HUES64 (cell line): ENCODE measurements around the gene A4GALT.

Experiments used
- H3K27ac ChIP-seq: 2 replicates; pipeline ENCODE4 v1.7.0; 2013; ENCODE audit warnings: low read depth, low read length, inconsistent platforms
- H3K27me3 ChIP-seq: 2 replicates; pipeline ENCODE4 v1.6.1; 2013; ENCODE audit warnings: mild to moderate bottlenecking, low read length; ENCODE audit not compliant: insufficient read depth
- H3K36me3 ChIP-seq: 2 replicates; pipeline ENCODE4 v1.6.1; 2013; ENCODE audit warnings: mild to moderate bottlenecking, low read length; ENCODE audit not compliant: insufficient read depth
- H3K4me1 ChIP-seq: 2 replicates; pipeline ENCODE4 v1.6.1; 2013; ENCODE audit warnings: mild to moderate bottlenecking, low read length, moderate library complexity; ENCODE audit not compliant: insufficient read depth
- H3K4me3 ChIP-seq: 2 replicates; pipeline ENCODE4 v1.5.1; 2013; ENCODE audit warnings: mild to moderate bottlenecking, low read length, moderate library complexity
- H3K9ac ChIP-seq: 2 replicates; pipeline ENCODE4 v1.6.1; 2013; ENCODE audit warnings: mild to moderate bottlenecking, low read depth, low read length
- H3K9me3 ChIP-seq: 2 replicates; pipeline ENCODE4 v1.6.1; 2013; ENCODE audit warnings: low read depth, low read length; ENCODE audit not compliant: insufficient read depth
- WGBS: fragments of 150-250, 120-280 bp; methylation state at CpG from one replicate; pipeline ENCODE4 v1.1.7; 2013; ENCODE audit warnings: missing lambda C conversion rate; 5-methylcytosine and 5-hydroxymethylcytosine counted together

The A4GALT gene

DNA sequence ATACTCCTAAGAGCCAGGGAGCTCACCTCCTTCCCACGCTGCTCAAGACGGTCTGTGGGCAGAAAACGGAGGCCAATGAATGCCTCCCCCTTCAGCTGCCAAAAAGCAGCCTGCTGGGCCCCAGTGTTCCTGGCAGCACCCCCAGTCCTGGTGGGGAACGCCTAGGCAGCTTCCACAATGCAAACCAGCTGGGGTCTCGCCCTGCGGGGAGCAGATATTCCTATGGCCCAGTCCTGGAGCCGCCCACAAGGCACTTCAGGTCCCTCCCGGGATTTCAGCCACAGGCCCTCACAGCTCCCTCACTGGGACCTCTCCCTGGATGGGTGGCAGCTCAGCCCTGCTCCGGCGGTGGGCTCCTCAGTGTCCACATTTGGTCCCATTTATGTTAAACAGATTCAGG, 29.2 kb downstream of the A4GALT start:
- 91% methylated on average over 10 of the region's 10 CpGs for WGBS
- Histone ChIP-seq H3K4me3 (no peak overlapping the region), H3K27ac (no peak overlapping the region), H3K9ac (no peak overlapping the region), H3K9me3 (no peaks in the 10 kb centered on the region), H3K36me3 (0 out of 2 replicates have a peak, but pooled peaks cover 3% of the 10 kb centered on the region), H3K4me1 (peaks cover 7% of the 10 kb centered on the region), H3K27me3 (no peaks in the 10 kb centered on the region)

DNA sequence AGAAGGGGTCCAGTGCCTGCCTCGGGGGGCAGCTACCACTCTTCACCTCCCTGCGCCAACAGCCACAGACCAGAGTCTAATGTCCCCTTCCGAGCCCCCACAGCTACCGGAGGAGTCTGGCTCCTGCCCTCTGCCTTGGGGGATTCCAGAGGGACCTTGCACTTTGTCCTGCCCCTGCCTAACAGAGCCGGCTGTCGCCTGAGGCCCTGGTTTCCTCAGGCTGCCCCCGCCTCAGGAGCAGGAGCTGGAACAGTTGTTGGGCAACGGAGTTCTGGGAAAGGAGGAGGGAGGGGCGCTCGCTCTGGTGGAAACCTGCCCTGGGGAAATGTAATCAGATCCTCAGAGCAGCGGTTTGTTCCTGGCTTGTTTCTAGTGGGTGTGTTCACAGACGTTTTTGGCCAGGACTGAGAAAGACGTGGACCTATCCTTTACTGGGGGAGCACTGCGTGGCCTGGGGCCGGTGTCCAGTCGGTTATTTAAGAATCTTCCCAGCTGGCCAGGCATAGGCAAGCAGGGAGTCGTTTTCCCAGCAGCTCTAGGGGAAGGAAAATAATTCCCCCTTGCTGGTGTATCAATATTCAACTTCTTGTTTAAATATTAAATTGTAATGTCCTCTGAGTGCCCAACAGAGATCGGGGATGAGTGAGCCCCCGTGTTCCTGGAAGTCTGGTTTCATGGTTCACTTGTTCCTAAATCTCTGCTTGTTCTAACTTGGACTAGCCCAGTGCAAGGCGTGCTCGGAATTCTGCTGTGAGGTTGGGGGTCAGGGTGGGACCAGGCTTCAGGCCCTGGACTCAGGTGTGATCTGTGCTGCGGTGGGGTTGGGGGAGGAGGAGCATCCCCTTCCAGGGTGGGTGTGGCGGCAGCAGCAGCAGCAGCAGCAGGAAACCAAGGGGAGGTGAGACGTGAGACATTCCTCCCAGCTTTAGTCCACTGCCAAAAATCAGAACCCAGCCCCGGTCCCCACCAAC, 32.1 kb downstream of the A4GALT start:
- no peaks in the 10 kb centered on the region for H3K36me3 ChIP-seq

DNA sequence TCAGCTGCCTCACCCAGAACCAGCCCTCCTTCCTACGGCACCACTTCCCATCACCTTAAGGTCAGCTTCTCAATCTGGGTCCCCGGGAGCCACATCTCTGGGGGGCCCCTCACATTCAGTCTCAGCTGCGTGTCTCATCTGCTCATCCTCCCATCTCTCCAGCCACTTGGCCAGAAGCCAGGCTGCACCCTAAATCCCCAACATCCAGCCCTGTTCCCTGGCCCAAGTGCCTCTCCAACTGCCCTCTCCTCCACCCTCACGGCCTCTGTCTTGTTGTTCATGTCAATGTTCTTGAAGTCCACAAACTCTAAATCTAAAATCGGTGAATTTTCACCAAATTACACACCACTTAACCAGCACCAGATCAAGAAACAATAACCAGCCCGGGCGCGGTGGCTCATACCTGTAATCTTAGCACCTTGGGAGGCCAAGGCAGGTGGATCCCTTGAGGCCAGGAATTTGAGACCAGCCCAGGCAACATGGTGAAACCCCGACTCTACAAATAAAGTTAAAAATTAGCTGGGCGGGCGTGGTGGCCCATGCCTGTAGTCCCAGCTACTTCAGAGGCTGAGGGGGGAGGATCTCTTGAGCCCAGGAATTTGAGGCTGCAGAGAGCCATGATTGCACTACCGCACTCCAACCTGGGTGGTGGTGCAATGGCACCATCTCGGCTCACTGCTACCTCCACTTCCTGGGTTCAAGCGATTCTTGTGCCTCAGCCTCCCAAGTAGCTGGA, 33.7 kb downstream of the A4GALT start:
- no peaks in the 10 kb centered on the region for H3K36me3 ChIP-seq
- H3K27ac ChIP-seq: no peak overlapping the region
- H3K9me3 ChIP-seq: no peaks in the 10 kb centered on the region
- H3K4me1 ChIP-seq: peaks cover 7% of the 10 kb centered on the region
- 90% methylated on average over 14 of the region's 14 CpGs for WGBS
- no peaks in the 10 kb centered on the region for H3K27me3 ChIP-seq
- H3K4me3 ChIP-seq: no peak overlapping the region
- H3K9ac ChIP-seq: no peak overlapping the region

More for the DNA sequence above, 32.1 kb downstream of the A4GALT start:
- WGBS: 41% methylated on average over 25 of the region's 25 CpGs
- H3K9me3 ChIP-seq: no peaks in the 10 kb centered on the region
- H3K27ac ChIP-seq: no peak overlapping the region
- H3K9ac ChIP-seq: peak overlapping the region; percentile 18; the same call in 1 of the 2 replicates
- H3K4me3 ChIP-seq: no peak overlapping the region
- H3K27me3 ChIP-seq: no peaks in the 10 kb centered on the region
- peaks cover 7% of the 10 kb centered on the region for H3K4me1 ChIP-seq

DNA sequence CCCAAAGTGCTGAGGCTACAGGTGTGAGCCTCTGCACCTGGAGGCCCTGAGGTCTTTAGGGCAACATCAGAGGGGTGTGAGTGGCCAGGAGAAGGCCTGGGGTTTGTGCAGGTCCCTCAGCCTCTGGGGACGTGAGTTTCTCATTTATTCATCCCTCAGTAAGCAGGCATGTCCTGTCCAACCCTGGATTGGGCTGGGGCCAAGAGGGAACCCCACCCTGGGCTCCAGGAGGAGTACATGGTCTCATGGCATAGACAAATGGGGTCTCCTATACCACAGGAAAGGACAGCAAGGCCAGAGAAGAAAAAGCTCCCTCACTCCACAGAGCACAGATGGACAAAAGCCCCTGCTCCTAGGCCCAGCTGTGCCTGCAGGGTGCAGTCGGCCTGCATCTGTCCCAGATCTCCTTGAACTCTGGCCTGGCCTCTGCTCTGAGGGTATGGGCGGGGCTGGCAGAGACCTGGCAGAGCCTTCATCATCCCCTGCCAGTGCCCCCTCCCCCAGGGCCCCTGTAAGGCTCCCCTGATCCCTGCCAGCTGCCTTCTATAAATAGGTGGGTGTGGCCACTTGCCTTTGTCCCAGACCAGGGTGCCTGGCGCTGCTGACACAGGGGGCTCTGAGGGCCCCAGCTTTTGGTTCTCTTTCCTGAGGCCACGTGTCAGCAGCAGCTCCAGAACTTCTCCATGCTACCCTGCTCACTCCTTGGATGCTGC, 34.6 kb downstream of the A4GALT start:
- H3K9ac ChIP-seq: no peak overlapping the region
- H3K4me3 ChIP-seq: no peak overlapping the region
- H3K27me3 ChIP-seq: no peaks in the 10 kb centered on the region
- H3K27ac ChIP-seq: no peak overlapping the region
- WGBS: 76% methylated on average over 5 of the region's 5 CpGs
- H3K4me1 ChIP-seq: peaks cover 7% of the 10 kb centered on the region
- no peaks in the 10 kb centered on the region for H3K36me3 ChIP-seq
- H3K9me3 ChIP-seq: no peaks in the 10 kb centered on the region

DNA sequence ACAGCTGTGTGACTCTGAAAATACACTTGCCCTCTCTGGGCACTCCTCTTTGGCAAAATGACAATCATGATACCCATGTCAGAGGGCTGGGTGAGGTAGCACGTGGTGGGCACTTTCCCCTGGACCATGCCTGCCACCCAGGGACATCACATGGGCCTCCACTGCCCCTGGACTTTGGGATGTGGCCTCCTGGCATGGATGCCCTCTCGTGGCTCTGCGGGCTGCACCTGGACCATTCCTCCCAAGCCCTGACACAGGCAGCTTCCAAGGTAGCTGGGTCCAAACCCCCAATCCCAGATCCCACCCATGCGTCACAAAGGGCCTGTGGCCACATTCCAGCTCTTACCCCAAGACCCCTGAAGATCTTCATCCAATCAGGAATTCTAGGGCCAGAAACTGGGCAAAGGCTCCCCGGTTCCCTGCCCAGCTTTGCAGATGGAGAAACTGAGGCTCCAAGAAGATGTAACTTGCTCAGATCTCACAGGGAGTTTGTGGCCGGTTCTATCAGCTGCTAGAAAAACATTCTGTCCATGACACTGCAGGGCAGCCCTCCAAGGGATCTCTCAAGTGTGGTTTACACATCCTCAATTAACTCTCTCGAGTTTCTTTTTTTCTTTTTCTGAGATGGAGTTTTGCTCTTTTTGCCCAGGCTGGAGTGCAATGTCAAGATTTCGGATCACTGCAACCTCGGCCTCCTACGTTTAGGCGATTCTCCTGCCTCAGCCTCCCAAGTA, 36.0 kb downstream of the A4GALT start:
- H3K36me3 ChIP-seq: no peaks in the 10 kb centered on the region
- no peaks in the 10 kb centered on the region for H3K9me3 ChIP-seq
- H3K4me3 ChIP-seq: no peak overlapping the region
- no peak overlapping the region for H3K9ac ChIP-seq
- WGBS: 88% methylated on average over 11 of the region's 11 CpGs
- no peaks in the 10 kb centered on the region for H3K27me3 ChIP-seq
- no peak overlapping the region for H3K27ac ChIP-seq
- peaks cover 7% of the 10 kb centered on the region for H3K4me1 ChIP-seq

DNA sequence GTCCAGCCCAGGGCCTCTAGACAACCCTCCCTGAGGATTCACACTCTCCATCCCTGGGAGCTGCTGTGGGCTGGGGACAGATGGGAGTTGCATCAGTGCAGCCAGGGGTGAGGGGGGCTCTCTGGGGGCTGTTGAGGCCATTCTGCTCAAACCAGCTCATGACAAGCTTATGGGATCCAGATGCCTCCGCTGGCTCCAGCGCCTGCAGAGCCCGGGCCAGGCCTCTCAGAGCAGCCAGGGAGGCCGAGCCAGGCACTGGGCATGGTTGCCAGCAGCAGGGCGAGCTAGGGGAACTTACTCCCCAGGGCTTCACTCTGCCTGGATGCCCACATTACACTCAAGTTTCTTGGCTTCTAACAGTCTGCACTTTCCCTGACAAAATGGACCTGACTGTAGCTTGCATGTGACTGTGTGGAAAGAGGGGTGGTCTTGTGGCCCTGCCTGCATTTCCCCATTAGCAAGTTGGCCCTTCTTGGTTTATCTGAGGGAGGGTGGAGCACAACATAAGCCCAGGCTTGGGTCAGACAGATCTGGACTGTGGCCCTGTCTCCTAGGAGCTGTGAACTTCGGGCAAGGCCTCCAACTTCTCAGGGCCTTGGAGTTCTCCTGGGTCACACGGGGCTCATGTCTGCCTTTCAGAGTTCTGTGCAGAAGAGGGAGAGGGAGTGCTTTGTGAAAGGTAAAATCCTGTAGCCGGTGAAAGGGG, 36.9 kb downstream of the A4GALT start:
- WGBS: 90% methylated on average over 8 of the region's 8 CpGs
- Histone ChIP-seq H3K4me3 (no peak overlapping the region), H3K4me1 (peaks cover 4% of the 10 kb centered on the region), H3K27me3 (no peaks in the 10 kb centered on the region), H3K36me3 (no peaks in the 10 kb centered on the region), H3K9ac (no peak overlapping the region), H3K9me3 (no peaks in the 10 kb centered on the region), H3K27ac (no peak overlapping the region)

DNA sequence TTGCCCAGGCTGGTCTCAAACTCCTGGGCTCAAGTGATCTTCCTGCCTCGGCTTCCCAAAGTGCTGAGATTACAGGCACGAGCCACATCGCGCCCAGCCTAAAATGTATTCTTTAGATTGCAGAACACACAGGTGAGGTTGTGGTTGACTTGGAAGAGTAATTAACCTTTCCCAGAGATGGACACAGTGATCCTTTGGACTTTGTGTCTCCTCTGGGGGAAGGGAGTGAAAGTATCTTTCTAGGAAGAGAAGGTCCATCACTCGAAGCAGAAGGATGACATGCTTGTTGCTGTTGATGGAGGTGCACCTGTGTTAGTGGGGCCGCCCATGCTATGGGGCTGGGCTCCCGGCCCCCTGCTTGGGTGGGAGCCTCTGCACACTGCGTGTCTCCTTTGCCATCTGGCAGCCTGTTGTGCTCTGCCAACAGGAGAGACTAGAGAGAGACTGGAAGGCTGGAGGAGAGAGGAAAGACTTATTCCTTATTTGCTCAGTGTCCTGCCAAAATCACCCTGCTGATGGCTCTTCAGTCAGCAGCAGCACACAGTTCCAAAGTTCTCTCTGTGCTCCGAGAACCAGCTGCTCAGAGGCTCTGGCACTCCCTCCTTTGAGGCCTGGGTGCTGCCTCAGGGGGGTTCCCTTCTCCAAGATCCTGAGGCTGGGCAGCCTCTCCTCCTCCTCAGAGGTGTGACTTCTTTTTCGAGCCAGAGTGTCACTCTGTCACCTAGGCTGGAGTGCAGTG, 38.4 kb downstream of the A4GALT start:
- Histone ChIP-seq H3K9ac (no peak overlapping the region), H3K27ac (no peak overlapping the region), H3K36me3 (no peaks in the 10 kb centered on the region), H3K27me3 (no peaks in the 10 kb centered on the region), H3K4me3 (no peak overlapping the region), H3K4me1 (no peaks in the 10 kb centered on the region), H3K9me3 (no peaks in the 10 kb centered on the region)
- 81% methylated on average over 10 of the region's 10 CpGs for WGBS

DNA sequence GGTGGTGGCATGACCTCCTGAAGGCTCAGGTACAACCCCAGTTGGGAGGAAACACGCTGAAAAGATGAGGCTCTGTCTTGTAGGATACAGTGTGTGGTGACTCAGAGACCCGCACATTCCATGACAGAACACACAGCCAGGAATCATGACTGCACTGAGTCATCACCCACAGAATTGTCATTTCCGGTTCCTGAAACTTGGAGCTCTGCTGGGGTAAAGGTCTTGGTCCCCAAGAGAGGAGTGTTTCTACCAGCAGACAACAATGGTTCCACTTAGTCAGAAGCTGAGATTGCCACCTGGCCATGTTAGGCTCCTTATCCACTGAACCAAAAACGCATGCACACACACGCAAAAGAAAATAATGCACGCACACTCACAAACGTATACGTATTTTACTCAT, 40.0 kb downstream of the A4GALT start:
- no peak overlapping the region for H3K4me3 ChIP-seq
- no peaks in the 10 kb centered on the region for H3K4me1 ChIP-seq
- no peaks in the 10 kb centered on the region for H3K9me3 ChIP-seq
- H3K9ac ChIP-seq: no peak overlapping the region
- H3K36me3 ChIP-seq: no peaks in the 10 kb centered on the region
- 93% methylated on average over 8 of the region's 8 CpGs for WGBS
- H3K27ac ChIP-seq: no peak overlapping the region
- H3K27me3 ChIP-seq: no peaks in the 10 kb centered on the region

DNA sequence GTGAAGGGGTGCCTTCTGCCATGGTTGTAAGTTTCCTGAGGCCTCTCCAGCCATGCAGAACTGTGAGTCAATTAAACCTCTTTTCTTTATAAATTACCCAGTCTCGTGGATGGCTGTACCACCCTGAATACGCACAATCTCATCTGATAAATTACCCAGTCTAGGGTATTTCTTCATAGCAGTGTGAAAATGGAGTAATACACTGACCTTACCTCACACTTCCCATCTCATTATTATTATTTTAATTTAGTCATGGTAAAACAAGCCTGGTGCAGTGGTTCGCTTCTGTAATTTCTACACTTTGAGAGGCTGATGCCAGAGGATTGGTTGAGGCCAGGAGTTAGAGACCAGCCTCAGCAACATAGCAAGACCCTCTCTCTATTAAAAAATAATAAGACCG, 41.0 kb downstream of the A4GALT start:
- Histone ChIP-seq H3K9me3 (no peaks in the 10 kb centered on the region), H3K4me1 (no peaks in the 10 kb centered on the region), H3K36me3 (no peaks in the 10 kb centered on the region), H3K4me3 (no peak overlapping the region), H3K27me3 (no peaks in the 10 kb centered on the region), H3K9ac (no peak overlapping the region), H3K27ac (no peak overlapping the region)
- 97% methylated on average over 3 of the region's 4 CpGs for WGBS

DNA sequence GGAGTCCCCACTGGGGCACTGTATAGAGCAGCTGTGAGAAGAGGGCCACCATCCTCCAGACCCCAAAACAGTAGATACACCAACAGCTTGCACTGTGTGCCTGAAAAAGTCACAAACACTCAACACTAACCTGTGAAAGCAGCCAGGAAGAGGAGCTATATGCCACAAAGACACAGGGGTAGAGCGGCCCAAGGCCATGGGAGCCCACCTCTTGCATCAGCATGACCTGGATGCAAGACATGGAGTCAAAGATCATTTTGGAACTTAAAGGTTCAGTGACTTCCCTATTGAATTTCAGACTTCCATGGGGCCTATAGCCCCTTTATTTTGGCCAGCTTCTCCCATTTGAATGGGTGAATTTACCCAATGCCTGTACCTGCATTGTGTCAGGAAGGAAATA, 41.8 kb downstream of the A4GALT start:
- no peak overlapping the region for H3K27ac ChIP-seq
- no peaks in the 10 kb centered on the region for H3K9me3 ChIP-seq
- H3K27me3 ChIP-seq: no peaks in the 10 kb centered on the region
- H3K36me3 ChIP-seq: no peaks in the 10 kb centered on the region
- no peaks in the 10 kb centered on the region for H3K4me1 ChIP-seq
- no peak overlapping the region for H3K4me3 ChIP-seq
- 94% methylated on average over 1 of the region's 1 CpG for WGBS
- H3K9ac ChIP-seq: no peak overlapping the region
